Left lobe of liver (tissue), 2 donors: Measurements from ENCODE around the gene SYCP3. TPM values are rescaled to one million over a fixed set of nuclear protein-coding genes. Genes with fewer than 3 reads are reported as not detected.
"Not testable (repeated sequence)": the region's sequence is repeated elsewhere in the genome, so short reads cannot be mapped to it uniquely, and the experiment has no call there.

Experiments used
- ATAC-seq: fragments of 200-7000 bp; cut with Tn5 transposase; one replicate; pipeline ENCODE4 v1.9.1; 2020; ENCODE audit warnings: mild to moderate bottlenecking, moderate library complexity
- DNase-seq: peaks from one replicate; pipeline ENCODE4 v3.0.0-alpha.2; 2020; ENCODE audit warnings: low spot score
- total RNA-seq: library from RNA; stranded (reverse); gene quantifications from one replicate; pipeline ENCODE4 v1.2.1, GENCODE V29; 2021
- donor health status: DM: no; HTN: no; CAD: no; lungs with moderate emphysema.
- donor health status: DM: no; HTN: yes; CAD: no.

SYCP3 gene
- total RNA-seq, 1 donor from 2014 or later: not detected

GRCh38 chr12:101685092-101685491, 54.2 kb downstream of the SYCP3 start:
- no peak for ATAC-seq

GRCh38 chr12:101681627-101682026, 57.6 kb downstream of the SYCP3 start:
- ATAC-seq, DNase-seq: not testable (repeated sequence)

More at GRCh38 chr12:101685092-101685491, 54.2 kb downstream of the SYCP3 start:
- DNase-seq: no peak

GRCh38 chr12:101680647-101681046, 58.6 kb downstream of the SYCP3 start:
- ATAC-seq: no peak
- DNase-seq: no peak

- ATAC-seq (no peak), DNase-seq (no peak)
Measured at GRCh38 chr12:101680240-101680639, 59.0 kb downstream of the SYCP3 start.

Other genes with a start within 250 kb of the SYCP3 start
- gene MYBPC1, start 144.5 kb downstream of the SYCP3 start, total RNA-seq: not detected
- gene CHPT1, start 41.8 kb downstream of the SYCP3 start, total RNA-seq: 78.3 TPM
- gene GNPTAB, start 91.5 kb upstream of the SYCP3 start, total RNA-seq: 10.9 TPM
- gene DRAM1, start 138.1 kb upstream of the SYCP3 start, total RNA-seq: 2.5 TPM